Medulla oblongata (tissue), 1 donor: ENCODE data around the gene GRHL1.
"Not testable (repeated sequence)": the region's sequence is repeated elsewhere in the genome, so short reads cannot be mapped to it uniquely, and the experiment has no call there.

Experiments used
- DNase-seq: peaks from one replicate; pipeline ENCODE4 v3.0.0-alpha.2; 2015; ENCODE audit errors: extremely low spot score

GRHL1 gene

DNA sequence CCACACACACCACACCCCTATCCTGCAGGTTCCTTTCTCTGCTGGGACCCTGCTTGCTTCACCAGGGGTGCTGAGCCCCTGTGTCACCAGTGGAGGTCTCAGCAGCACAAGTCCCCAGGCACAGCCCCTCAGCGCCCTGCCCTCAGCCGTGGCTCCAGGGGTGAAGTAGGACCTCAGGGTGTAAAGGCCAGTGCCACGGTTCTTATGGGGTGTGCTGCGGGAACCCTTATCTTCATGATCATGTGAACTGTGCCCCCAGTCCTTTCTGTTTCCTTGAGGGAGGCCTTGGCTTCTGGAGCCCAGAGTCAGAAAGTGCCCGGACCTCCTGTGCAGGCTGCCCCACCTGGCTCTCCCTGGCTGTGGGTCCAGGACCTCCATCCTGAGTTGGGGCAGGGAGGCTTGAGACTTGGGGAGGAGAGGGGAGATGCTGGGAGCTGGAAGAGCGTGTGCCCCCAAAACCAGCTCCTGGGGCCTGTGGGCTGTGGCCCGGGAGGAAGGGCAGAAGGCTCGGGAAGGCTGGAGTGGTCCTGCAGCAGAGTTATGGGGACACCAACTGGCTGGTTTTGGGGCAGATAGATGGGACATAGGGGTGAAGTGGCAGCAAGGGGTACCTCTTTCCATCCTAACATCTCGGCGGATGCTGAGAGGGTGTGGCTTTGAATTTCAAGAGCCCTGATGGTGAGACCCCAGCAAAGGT, 71.6 kb downstream of the GRHL1 start:
- no peak for DNase-seq

DNA sequence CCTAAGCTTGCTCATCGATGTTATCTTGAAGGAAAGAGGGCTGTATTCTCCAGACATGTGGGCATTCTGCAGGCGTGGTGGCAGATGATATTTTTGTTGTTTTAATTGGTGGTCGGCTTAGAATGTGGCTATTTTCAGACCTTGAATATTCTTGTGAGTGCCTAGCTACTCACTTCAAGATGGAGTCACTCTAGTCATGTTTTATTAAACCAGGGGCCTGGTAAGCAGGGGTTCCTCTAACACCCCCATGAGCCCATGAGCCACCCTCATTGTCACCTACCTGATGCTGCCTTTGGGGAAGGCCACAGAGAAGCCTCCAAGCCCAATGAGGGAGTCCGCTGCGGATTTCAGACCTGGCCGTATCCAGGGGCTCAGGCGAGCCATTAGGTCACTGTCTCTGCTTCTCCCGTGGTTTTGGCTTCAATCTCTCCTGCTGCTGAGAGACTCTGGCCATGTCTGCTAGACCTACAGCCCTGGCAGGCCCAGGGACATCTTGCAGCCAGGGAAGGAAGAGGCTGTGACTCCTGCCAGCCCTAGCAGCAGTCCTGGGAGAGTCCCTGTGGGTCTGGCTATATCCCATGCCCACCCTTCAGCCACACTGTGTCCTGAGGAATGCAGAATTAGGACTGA, 75.6 kb downstream of the GRHL1 start:
- no peak for DNase-seq

DNA sequence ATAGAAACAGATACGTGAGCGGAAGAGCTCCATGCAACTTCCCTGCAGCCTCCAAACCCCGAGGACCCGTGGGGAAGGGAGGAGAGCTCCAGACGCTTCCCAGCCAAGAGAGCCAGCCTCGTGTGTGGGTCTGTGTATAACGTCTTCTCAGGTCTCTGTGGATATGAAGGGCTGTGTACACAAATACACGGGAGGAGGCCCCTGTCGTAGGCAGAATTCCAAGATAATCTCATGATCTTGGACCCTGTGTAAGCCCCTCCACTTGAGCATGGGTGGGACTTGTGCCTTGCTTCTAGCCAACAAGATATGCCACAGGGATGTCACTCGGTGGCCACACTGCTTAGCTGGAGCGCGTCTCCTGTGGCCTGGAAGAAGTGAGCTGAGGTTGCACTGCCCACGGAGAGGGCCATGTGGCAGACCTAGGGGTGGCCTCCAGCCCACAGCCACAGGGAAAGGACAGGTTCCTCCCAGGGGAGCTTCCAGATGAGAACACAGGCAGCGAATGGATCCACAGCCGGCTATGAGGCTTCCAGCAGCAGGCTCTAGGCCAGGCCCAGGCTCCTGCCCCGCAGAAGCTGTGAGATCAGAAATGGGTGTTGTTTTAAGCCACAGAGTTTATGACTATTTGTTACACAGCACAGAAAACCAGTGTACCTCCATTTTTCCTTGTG, 76.3 kb downstream of the GRHL1 start:
- DNase-seq = no peak

DNA sequence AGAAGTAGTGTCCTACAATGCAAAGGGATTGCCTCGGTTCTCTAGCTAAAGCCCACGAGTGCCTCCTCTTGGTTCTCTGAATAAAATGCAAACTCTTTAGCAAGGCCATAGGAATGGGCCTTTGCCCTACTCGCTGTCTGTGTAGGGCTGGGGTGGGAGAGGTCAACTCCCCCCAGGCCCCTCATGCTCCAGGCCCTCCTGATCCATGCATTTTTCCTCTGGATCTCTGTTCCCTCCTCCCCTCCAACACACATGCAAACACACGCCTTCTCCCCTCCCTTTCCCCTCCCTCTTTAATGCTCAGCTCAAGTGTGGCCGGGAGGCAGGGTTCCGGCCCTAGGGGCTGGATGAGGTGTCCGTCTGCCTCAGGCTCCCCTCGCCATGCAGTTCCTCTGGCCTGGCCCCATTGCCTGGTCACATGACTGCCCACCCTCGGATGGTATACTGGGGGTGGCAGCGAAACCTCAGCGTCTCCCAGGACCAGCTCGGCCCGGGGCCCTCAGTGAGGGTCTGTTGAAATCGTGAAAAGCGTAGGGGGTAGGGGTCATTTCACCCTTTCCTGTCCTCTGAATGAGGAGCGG, 77.0 kb downstream of the GRHL1 start:
- DNase-seq = no peak

DNA sequence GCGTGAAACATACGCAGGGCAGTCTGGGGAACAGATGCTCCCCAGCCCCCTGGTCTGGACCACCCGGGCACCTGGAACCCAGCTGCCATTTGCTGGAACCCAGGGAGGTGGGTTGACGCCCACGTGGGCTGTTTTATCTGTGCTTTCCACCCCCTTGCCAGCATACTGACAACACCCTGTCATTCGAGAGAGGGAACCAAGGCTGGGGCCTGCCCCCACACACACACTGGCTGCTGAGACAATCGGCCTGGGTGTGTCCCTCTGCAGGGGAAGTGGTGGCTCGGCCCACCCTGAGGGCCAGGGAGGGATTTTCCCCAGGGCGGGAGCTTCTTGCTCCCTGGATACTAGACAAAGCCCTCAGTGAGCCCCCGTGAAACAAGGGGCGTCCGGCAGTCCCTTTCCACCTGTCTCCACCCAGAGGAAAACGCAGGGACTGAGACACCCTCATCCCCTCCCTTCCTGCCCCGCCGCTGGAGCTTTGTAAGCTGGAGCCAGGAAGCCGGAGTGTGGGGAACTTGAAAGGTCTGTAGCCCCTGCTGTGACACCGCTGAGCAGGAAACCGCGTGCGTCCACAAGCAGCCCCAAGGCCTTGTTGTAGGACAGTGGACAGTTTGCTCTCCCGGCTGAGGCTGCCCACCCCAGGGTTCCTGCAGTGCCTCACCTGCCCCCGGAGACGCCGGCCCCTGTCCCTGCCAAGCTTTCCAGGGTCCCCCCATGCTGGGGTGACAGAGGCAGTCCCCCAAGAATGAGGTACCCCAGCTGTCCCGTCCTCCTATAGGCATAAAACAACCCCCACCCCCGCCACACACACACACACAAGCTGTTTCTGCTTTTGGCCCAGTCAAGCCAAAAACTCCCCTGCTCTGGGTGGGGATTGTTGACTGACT, 77.7 kb downstream of the GRHL1 start:
- DNase-seq = no peak

DNA sequence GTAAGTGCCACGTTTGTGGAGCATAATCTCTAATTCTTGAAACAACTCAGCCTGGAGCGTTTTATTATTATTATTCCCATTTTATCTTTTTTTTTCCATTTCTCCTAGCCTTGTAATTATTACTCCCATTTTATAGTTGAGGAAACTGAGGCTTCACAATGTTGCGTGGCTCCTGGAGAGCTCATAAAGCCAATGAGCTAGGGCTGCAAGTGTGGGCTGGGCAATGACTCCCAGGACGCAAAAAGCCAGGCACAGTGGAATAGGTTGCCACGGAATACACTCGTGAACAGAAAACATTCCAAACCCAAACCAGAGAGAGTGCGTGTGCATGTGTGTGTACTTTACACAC, 78.4 kb downstream of the GRHL1 start:
- no peak for DNase-seq

DNA sequence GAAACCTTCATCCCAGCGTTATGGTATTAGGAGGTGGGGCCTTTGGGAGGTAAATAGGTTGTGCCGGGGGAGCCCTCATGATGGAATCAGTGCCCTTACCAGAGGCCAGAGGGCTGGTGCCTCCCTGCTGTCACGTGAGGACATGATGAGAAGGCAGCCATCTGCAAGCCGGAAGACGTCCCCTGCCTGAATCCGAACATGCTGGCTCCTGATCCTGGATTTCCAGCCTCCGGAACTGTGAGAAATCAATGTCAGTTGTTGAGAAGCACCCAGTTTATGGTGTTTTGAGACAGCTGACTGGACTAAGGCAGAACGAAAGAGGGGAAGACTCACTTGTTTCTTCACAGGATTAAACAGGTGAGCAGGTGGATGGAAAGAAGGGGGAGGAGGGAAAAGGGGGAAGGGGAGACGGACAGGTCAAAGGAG, 78.8 kb downstream of the GRHL1 start:
- no peak for DNase-seq

DNA sequence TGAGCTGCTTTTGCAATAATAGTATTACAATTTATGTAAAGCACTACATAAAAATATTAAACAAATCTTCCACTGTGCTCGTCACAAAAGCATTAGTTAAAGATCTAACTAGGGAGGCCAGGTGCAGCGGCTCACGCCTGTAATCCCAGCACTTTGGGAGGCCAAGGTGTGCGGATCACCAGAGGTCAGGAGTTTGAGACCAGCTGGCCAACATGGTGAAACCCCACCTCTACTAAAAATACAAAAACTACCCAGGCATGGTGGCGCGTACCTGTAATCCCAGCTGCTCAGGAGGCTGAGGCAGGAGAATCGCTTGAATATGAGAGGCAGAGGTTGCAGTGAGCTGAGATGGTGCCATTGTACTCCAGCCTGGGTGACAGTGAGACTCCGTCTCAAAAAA, 79.3 kb downstream of the GRHL1 start:
- DNase-seq = not testable (repeated sequence)

DNA sequence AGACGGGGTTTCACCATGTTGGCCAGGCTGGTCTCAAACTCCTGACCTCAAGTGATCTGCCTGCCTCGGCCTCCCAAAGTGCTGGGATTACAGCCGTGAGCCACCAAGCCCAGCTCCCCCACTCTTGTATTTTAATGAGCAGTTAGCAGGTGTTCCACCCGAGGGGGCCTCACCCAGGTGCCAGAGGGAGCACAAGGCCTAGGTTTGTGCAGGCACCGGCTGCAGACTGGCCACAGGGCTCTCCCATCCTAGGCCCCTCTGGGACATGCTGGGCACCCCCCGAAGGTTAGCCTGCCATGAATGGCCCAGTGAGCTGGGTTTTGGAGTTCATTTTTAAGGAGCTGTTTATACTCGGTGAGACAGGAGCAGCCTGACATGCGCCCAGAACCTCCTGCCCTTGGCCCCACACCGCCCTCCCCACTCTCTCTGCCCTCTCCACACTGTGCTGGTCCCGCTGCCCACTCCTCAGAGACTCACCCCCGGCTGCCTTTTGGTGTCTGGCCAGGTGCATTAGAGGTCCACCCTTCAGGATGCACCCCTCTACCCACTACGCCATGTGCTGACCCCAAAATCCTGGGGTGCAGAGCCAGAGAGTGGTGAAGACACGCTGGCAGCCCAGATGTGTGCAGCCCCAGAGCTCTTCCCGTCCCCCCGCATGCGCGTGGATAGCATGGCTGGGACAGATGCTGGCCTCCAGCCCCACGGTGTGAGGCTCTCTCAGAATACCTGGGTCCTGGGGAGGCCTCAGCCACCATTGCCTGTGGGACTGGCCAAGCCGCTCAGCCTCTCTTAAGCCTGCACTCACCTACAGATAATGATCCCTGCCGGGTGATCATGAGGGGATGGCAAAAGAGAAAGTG, 80.6 kb downstream of the GRHL1 start:
- no peak for DNase-seq

DNA sequence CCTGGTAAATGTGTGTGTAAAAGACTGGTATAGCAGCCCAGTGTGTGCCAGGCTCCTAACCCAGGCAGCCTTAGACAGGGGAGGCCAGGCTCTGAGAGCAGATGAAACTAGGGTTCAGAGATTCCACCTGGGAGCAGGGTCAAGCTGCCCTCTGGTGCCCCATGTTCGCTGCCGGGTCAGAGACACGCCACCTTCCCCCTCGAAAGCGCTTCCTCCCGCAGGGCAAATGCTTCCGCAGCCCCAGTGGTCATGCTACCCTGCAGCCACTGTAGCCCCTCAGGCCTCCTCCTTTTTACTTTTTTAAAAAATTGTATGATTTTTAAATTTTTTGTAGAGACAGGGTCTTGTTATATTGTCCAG, 81.2 kb downstream of the GRHL1 start:
- DNase-seq = no peak

DNA sequence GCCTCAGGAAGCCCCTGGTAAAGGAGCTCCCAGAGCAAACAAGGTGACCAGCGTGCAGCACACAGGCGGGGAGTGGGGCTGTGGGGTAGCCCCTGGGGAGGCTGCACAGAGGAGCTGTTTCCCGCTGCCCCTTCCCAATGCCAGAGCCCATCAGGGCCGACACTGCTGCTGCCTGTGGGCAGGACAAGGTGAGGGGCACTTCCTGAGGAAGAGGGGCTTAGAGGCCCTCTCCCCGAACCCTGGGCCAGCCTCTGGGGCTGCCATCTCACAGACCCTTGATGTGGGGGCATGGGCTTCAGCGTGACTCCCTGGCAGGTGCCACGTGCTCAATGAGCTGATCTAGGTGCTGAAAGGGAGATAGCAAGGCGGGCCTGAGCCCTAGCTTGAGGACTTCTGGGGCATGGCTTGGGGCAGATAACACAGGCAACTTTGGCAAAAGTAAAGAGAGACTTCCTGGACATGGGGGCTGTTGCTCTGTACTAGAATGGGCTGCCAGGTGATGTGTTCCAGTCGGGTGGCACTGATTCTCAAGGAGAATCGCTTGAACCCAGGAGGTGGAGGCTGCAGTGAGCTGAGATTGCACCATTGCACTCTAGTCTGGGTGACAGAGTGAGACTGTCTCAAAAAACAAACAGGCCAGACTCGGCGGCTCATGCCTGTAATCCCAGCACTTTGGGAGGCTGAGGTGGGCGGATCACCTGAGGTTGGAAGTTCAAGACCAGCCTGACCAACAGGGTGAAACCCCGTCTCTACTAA, 81.9 kb downstream of the GRHL1 start:
- no peak for DNase-seq

DNA sequence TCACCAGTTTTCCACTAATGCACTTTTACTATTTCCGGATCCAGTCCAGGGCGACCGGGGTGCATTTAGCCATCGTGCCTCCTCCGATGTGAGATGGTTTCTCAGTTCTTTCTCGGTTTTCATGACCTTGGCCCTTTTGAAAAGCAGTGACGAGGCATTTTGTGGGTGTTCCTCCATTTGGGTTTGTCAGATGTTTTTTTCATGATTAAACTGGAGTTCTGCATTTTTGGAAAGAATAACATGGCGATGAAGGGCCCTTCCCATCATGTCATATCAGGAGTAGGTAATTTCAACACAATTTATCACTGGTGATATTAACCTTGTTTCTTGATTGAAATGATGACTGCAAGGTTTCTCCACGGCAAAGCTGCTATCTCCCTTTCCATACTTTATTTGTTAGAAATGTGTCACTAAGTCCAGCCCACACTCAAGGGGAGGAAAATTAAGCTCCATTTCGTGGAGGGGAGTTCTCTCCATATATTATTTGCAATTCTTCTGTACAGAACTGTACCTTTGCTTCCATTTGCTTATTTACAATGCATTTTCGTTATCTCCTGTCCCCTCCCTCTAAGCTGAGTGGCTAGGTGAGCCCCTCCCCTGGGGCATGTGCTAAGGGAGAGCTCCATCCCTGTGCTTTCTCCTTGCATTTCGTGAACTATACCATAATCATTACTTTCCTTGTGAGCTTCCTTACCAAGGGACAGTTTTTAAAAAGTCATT, 83.0 kb downstream of the GRHL1 start:
- DNase-seq = no peak

DNA sequence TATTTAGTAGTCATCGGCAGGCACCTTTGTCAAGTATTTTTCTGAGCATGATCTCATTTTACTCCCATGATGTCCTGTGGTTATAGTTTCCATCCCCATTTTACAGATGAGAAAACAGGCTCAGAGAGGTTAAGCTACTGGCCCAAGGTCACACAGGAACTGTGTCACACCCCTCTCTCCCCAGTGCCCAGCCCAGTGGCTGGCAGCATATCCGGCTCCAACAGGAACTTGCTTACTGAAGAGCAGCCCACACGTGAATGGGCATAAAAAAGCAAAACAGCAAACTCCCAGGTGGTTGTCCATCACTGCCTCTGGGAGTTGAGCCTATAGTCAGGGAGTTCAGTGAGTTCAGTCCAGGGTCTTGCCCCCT, 83.5 kb downstream of the GRHL1 start:
- DNase-seq = no peak

DNA sequence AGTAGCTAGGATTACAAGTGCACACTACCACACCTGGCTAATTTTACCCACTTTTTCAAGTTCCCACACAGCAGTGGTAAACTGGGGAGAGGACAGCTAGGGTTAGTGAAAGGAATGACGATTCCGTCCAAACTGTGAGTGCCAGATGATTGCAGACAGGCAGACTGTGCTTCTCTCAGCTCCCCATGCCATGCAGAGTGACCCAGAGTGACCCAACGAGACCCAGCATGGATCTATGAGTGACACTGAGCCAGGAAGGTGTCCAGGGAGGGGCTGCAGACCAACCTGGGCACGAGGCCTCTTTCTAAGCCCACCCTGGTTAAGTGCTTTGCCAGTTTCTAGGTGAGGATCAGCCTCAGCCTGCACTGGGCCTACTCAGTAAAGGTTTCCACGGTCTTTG, 84.1 kb downstream of the GRHL1 start:
- no peak for DNase-seq

DNA sequence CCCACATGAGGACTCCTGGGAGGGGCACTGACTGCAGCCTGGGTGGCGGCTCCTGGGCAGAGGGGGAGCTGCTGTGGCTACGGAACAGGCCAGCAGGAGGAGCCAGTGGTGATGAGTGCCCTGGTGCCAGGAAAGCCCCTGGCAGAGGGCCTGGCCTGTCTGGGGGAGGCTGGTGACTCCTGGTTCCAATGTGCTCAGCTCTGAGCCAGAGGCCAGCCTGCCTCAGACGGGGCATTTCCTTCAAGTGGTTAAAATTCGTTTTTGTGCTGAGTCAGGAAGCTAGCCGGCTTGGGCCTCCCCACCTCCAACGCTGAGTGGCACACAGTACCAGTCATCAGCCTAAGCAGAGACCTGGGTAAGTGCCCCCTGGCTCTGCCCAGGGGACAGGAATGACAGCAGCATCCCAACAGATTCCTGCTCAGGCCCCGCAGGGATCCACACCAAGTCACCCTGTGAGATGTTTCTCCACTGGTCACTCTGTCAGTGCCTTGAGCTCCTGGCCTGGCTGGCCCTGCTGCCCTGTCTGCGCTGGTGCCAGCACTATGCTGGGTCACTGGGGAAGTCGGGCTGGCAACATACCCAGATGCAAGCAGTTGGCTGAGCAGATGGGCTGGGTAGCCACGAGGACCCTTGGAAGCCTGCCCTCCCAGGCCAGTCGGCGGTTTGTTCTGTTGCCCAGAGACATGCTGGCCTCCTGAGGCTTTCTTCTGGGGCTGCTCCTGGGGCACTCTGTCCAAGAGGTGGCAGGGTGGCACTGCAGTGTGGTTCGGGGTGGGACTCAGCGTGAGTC, 84.8 kb downstream of the GRHL1 start:
- DNase-seq = peak; percentile 94

DNA sequence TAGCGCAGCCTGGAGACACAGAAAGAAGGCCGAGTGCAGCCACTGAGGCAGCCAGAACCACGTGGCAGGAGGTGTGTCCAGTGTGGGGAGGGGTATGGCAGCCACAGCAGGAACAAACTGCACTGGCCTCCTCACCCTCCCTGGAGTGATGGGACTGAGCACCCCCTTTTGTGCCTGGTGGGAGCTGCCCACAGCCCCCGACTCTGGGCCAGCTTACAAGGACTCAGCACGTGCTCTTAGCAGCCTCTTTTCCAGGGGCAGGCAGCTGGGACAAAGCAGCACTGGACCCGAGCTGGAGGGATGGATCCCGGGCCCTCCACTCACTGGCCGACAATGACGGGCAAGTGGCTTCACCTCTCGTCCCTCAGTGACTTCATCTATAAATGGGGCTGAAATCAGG, 86.6 kb downstream of the GRHL1 start:
- DNase-seq = no peak

DNA sequence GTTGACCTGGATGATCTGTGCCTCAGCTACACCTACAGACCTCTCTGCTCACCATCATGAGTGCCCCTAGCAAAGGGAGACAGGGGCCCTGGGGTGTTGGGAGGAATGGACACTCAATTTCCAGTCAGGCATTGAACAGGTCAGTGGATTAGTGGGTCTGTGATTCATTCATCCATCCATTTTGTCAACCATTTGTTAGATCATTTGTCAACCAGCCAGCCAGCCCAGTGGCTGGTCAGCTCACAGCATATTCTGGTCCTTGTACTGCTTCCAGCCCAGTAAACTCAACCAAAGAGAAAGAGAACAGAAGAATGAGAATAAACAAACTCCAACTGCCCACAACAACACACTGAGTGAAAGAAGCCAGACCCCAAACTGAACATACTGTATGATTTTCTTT, 87.2 kb downstream of the GRHL1 start:
- DNase-seq = no peak

DNA sequence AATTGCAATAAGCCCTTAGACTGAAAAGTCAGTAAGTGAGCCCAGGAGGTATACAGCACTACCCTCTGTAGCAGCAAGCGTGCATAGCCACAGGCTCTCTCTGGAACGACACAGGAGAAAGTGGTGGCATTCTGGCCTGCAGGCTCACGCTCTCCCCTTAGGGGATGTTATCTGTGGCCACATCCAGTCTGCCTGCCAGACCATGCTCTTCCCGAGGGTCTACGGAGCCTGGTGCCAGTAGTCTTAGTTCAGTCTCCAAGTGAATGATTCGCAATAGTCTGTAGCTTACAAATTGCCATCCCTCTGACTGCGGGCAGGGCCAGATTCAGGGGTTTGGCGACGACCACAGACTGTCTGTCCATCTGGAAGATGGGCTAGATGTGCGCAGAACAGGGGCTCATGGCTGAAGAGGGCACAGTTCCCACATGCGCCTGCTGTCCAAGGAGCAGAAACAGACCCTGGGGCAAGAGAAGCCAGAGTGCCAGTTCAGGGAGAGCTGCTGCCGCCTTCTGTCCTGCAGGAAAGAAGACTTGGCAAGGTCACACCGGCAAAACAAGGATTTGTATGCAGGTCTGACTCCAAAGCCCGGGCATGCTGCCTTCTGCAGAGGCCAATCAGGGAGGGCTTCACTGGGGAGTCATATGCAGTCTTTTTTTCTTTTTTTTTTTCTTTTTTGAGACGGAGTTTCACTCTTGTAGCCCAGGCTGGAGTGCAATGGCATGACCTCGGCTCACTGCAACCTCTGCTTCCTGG, 88.3 kb downstream of the GRHL1 start:
- peak; percentile 88 for DNase-seq
